HepG2 (cell line): Measurements from ENCODE around the gene LHX3. TPM values are rescaled to one million over a fixed set of nuclear protein-coding genes. Genes with fewer than 3 reads are reported as not detected.

ENCODE experiments used
- CTCF ChIP-seq: sonication (generic); formaldehyde crosslinking; IDR thresholded peaks from 2 replicates; pipeline ENCODE4 v1.5.0; 2020; ENCODE audit warnings: mild to moderate bottlenecking, missing genetic modification reagents, moderate library complexity
- FLYWCH1 ChIP-seq: sonication (generic); formaldehyde crosslinking; IDR thresholded peaks from 2 replicates; pipeline ENCODE4 v1.8.1; 2023; ENCODE audit warnings: mild to moderate bottlenecking, missing genetic modification reagents
- PAF1 ChIP-seq: IDR thresholded peaks from 2 replicates; pipeline ENCODE4 v1.6.1; 2016; ENCODE audit warnings: missing genetic modification reagents, missing compliant biosample characterization
- PLRG1 ChIP-seq: fragments of 450-650 bp; conservative IDR thresholded peaks from 2 replicates; pipeline ENCODE4 v1.6.1; 2016
- STAT6 ChIP-seq: sonication (generic); formaldehyde crosslinking; IDR thresholded peaks from 2 replicates; pipeline ENCODE4 v1.4.0; 2020; ENCODE audit warnings: missing genetic modification reagents, mild to moderate bottlenecking, borderline replicate concordance
- ZHX2 ChIP-seq, 2 experiments: sonication (generic) in 1 of 2; formaldehyde crosslinking in 1 of 2; IDR thresholded peaks; 2 replicates each; pipeline versions ENCODE4 v1.6.1 to v1.9.0; 2014 to 2022; ENCODE audit warnings: antibody characterized with exemption in 1 of 2, borderline replicate concordance in 1 of 2, inconsistent platforms in 1 of 2, low read depth in 1 of 2, missing genetic modification reagents in 1 of 2
- ZNF20 ChIP-seq: sonication (generic); formaldehyde crosslinking; IDR thresholded peaks from 2 replicates; pipeline ENCODE4 v1.4.0; 2020; ENCODE audit warnings: mild to moderate bottlenecking, moderate library complexity, missing genetic modification reagents
- ZNF607 ChIP-seq: sonication (generic); formaldehyde crosslinking; IDR thresholded peaks from 2 replicates; pipeline ENCODE4 v1.5.1; 2020; ENCODE audit warnings: missing genetic modification reagents, mild to moderate bottlenecking, borderline replicate concordance
- polyA plus RNA-seq, 8 experiments: library from polyadenylated mRNA; depleted of rRNA in 3 of 8; stranded (reverse) in 7 of 8; unstranded in 1 of 8; fragments of >200 nt; fragmentation: Illumina TruSeq in 4 of 8; extraction: Trizol in 4 of 8; gene quantifications; 2 replicates each; pipeline versions ENCODE4 v1.2.1 to v1.2.3, GENCODE V29; 2011 to 2016; ENCODE audit warnings: low read depth in 4 of 8, missing spikeins in 1 of 8, mixed read lengths in 1 of 8; ENCODE audit not compliant: insufficient read depth in 1 of 8
- total RNA-seq, 5 experiments: library from RNA; depleted of rRNA; stranded (reverse); fragments of >200 nt; fragmentation: Illumina TruSeq; extraction: Trizol; gene quantifications; 2 replicates each; pipeline ENCODE4 v1.2.3, GENCODE V29; 2016; ENCODE audit warnings: low read depth in 1 of 5

The LHX3 gene
- total and polyA plus RNA-seq, 2 of the 13 experiments (the other 11 are each of a cell fraction or from before 2014, with no cell fraction given), result not detected

GRCh38 chr9:136174779-136175615 is 29.9 kb downstream of the LHX3 start (continued):
- TF ChIP-seq PLRG1 (no peak), ZHX2 (IDR thresholded peaks at IDR 0.05; ENCODE audit: low read depth) (no peak), ZHX2 (CRISPR knock-in tag; IDR thresholded peaks at IDR 0.05; ENCODE audit: borderline replicate concordance) (no peak), FLYWCH1 (CRISPR knock-in tag) (no peak), STAT6 (CRISPR knock-in tag) (no peak), CTCF (CRISPR knock-in tag) (peak; percentile 58), ZNF607 (CRISPR knock-in tag) (no peak), PAF1 (CRISPR knock-in tag) (no peak), ZNF20 (CRISPR knock-in tag) (no peak)
- TF ChIP-seq, all 625 proteins: peak for 3
